GM23338 (cell line): Measurements from ENCODE around the gene COMMD2. TPM values are rescaled to one million over a fixed set of nuclear protein-coding genes. Genes with fewer than 3 reads are reported as not detected.
A peak's percentile ranks its signal among the peaks of the same experiment; 100 is the strongest.

Experiments
- ATAC-seq: fragments of 200-7000 bp; cut with Tn5 transposase; 3 replicates; pipeline ENCODE4 v1.9.1; 2020
- DNase-seq: peaks from one replicate; pipeline ENCODE4 v3.0.0-alpha.2; 2015; ENCODE audit warnings: low spot score
- H2AFZ ChIP-seq: fragments of 200-600 bp; sonication (generic); 2 replicates; pipeline ENCODE4 v1.8.0; 2016; ENCODE audit warnings: antibody characterized with exemption, mild to moderate bottlenecking, moderate library complexity
- H3F3A ChIP-seq: fragments of 200-600 bp; sonication (generic); replicated peaks from 2 replicates; pipeline ENCODE4 v1.8.0; 2017; ENCODE audit warnings: antibody characterized with exemption, mixed run types, low read depth
- H3K27ac ChIP-seq: fragments of 200-600 bp; sonication (generic); 2 replicates; pipeline ENCODE4 v1.6.1; 2016; ENCODE audit warnings: low read depth
- H3K27me3 ChIP-seq: fragments of 200-600 bp; sonication (generic); 2 replicates; pipeline ENCODE4 v1.8.0; 2016; ENCODE audit warnings: mild to moderate bottlenecking, mixed run types, moderate library complexity; ENCODE audit not compliant: insufficient read depth
- H3K36me3 ChIP-seq: fragments of 200-600 bp; sonication (generic); 2 replicates; pipeline ENCODE4 v1.8.0; 2016; ENCODE audit warnings: mild to moderate bottlenecking; ENCODE audit not compliant: insufficient read depth
- H3K4me1 ChIP-seq: fragments of 200-600 bp; sonication (generic); 2 replicates; pipeline ENCODE4 v1.8.0; 2016; ENCODE audit warnings: mild to moderate bottlenecking, moderate library complexity; ENCODE audit not compliant: insufficient read depth
- H3K4me2 ChIP-seq: fragments of 200-600 bp; sonication (generic); 2 replicates; pipeline ENCODE4 v1.7.1; 2017; ENCODE audit warnings: mixed run types
- H3K4me3 ChIP-seq: fragments of 200-600 bp; sonication (generic); 2 replicates; pipeline ENCODE4 v1.6.1; 2016; ENCODE audit warnings: mixed run types
- H3K79me2 ChIP-seq: fragments of 200-600 bp; sonication (generic); replicated peaks from 2 replicates; pipeline ENCODE4 v1.8.0; 2017; ENCODE audit warnings: mild to moderate bottlenecking; ENCODE audit not compliant: insufficient read depth
- H3K9me2 ChIP-seq: fragments of 200-600 bp; sonication (generic); 2 replicates; pipeline ENCODE4 v1.8.0; 2017; ENCODE audit not compliant: insufficient read depth
- H4K20me1 ChIP-seq: fragments of 200-600 bp; sonication (generic); replicated peaks from 2 replicates; pipeline ENCODE4 v1.8.0; 2017; ENCODE audit warnings: mild to moderate bottlenecking; ENCODE audit not compliant: insufficient read depth
- H3K27ac Mint-ChIP-seq: 2 replicates; pipeline ENCODE4 v1.8.0; 2020; ENCODE audit warnings: inconsistent platforms, mild to moderate bottlenecking, moderate library complexity, mixed read lengths
- H3K27me3 Mint-ChIP-seq: 3 replicates; pipeline ENCODE4 v1.8.0; 2022; ENCODE audit warnings: low read depth, mild to moderate bottlenecking, moderate library complexity, mixed read lengths, inconsistent platforms; ENCODE audit not compliant: insufficient read depth, poor library complexity
- H3K36me3 Mint-ChIP-seq: 3 replicates; pipeline ENCODE4 v1.8.0; 2021; ENCODE audit warnings: low read depth, mild to moderate bottlenecking, inconsistent platforms, moderate library complexity, mixed read lengths
- H3K4me1 Mint-ChIP-seq: 3 replicates; pipeline ENCODE4 v1.8.0; 2020; ENCODE audit warnings: mild to moderate bottlenecking, inconsistent platforms, mixed read lengths
- H3K4me3 Mint-ChIP-seq: 3 replicates; pipeline ENCODE4 v1.8.0; 2021; ENCODE audit warnings: moderate library complexity, mild to moderate bottlenecking, inconsistent platforms, mixed read lengths
- H3K9me3 Mint-ChIP-seq: 3 replicates; pipeline ENCODE4 v1.8.0; 2020; ENCODE audit warnings: moderate library complexity, mild to moderate bottlenecking, inconsistent platforms, mixed read lengths
- CREB1 ChIP-seq: fragments of 250-450 bp; sonication (Bioruptor Pico); IDR thresholded peaks from 2 replicates; pipeline ENCODE4 v1.5.0; 2020; ENCODE audit warnings: low read depth, mild to moderate bottlenecking, moderate library complexity
- CTCF ChIP-seq, 2 experiments: fragments of 200-600 bp in 1 of 2; sonication (generic) in 1 of 2; conservative IDR thresholded peaks; 2 replicates each; pipeline versions ENCODE4 v1.5.1 to v1.6.1; 2016 to 2017; ENCODE audit warnings: antibody characterized with exemption in 2 of 2, low read depth in 2 of 2, mild to moderate bottlenecking in 2 of 2, moderate library complexity in 1 of 2
- ETS1 ChIP-seq: IDR thresholded peaks from 2 replicates; pipeline ENCODE4 v1.6.1; 2016; ENCODE audit warnings: antibody characterized with exemption
- EZH2 ChIP-seq: fragments of 200-600 bp; sonication (generic); IDR thresholded peaks from one replicate; pipeline ENCODE4 v1.8.0; 2017; ENCODE audit warnings: antibody characterized with exemption, mild to moderate bottlenecking, low read depth; ENCODE audit not compliant: unreplicated experiment
- EZH2phosphoT487 ChIP-seq: fragments of 200-600 bp; sonication (generic); IDR thresholded peaks from one replicate; pipeline ENCODE4 v1.8.1; 2018; ENCODE audit warnings: antibody characterized with exemption; ENCODE audit not compliant: unreplicated experiment
- JUNB ChIP-seq: IDR thresholded peaks from one replicate; pipeline ENCODE4 v1.6.1; 2016; ENCODE audit warnings: antibody characterized with exemption; ENCODE audit not compliant: unreplicated experiment
- NANOG ChIP-seq: IDR thresholded peaks from 2 replicates; pipeline ENCODE4 v1.6.1; 2016; ENCODE audit warnings: antibody characterized with exemption, borderline replicate concordance
- POLR2AphosphoS5 ChIP-seq: IDR thresholded peaks from 2 replicates; pipeline ENCODE4 v1.6.1; 2016; ENCODE audit warnings: antibody characterized with exemption, low read depth
- REST ChIP-seq: IDR thresholded peaks from one replicate; pipeline ENCODE4 v1.6.1; 2018; ENCODE audit warnings: antibody characterized with exemption; ENCODE audit not compliant: unreplicated experiment
- STAT1 ChIP-seq: IDR thresholded peaks from one replicate; pipeline ENCODE4 v1.6.1; 2016; ENCODE audit warnings: antibody characterized with exemption; ENCODE audit not compliant: unreplicated experiment
- ZNF114 ChIP-seq: fragments of 250-450 bp; sonication (Bioruptor Pico); IDR thresholded peaks from 2 replicates; pipeline ENCODE4 v1.5.0; 2020; ENCODE audit warnings: mild to moderate bottlenecking, moderate library complexity
- ZNF331 ChIP-seq: fragments of 250-450 bp; sonication (Bioruptor Pico); IDR thresholded peaks from 2 replicates; pipeline ENCODE4 v1.5.0; 2020; ENCODE audit warnings: low read depth, mild to moderate bottlenecking, moderate library complexity
- ZNF462 ChIP-seq: fragments of 250-450 bp; sonication (Bioruptor Pico); IDR thresholded peaks from 2 replicates; pipeline ENCODE4 v1.5.0; 2020; ENCODE audit warnings: mild to moderate bottlenecking, moderate library complexity
- polyA plus RNA-seq: library from polyadenylated mRNA; unstranded; fragments of >200 nt; fragmentation: Nextera tagmentation; extraction: Ambion mirVana; gene quantifications from 2 replicates; pipeline ENCODE4 v1.2.1, GENCODE V29; 2016
- total RNA-seq: library from RNA; depleted of rRNA; stranded (reverse); fragments of >200 nt; shearing (Covaris generic); gene quantifications from 2 replicates; pipeline ENCODE4 v1.2.3, GENCODE V29; 2014

The COMMD2 gene
- total and polyA plus RNA-seq, 2 experiments from 2014 or later: 55.5 to 61.1 TPM

- no peak for TF ChIP-seq POLR2AphosphoS5
- no peak for TF ChIP-seq EZH2
Observed at GRCh38 chr3:149753717-149754116, 1.4 kb upstream of the COMMD2 start (continued).

- H3K27me3 Mint-ChIP-seq: no peaks in the 10 kb centered on the region
- peaks cover 11% of the 10 kb centered on the region for H3K79me2 ChIP-seq
- peak overlapping the region; percentile 98 for H3K4me3 Mint-ChIP-seq
- peak overlapping the region; percentile 83 for H2AFZ ChIP-seq
- H3K4me2 ChIP-seq: peak overlapping the region; percentile 81
- no peaks in the 10 kb centered on the region for H3K9me2 ChIP-seq
- H3K36me3 Mint-ChIP-seq: peaks cover 27% of the 10 kb centered on the region
- no peaks in the 10 kb centered on the region for H3F3A ChIP-seq
- TF ChIP-seq POLR2AphosphoS5 (no peak), EZH2 (no peak), NANOG (no peak), ZNF114 (no peak), ZNF462 (no peak), ETS1 (no peak), EZH2phosphoT487 (no peak), CTCF (conservative IDR thresholded peaks at IDR 0.05; ENCODE audit: low read depth in 2 of 2) (no peak), REST (no peak), JUNB (no peak), STAT1 (no peak), ZNF331 (no peak), CREB1 (CRISPR knock-in tag) (no peak)
- H4K20me1 ChIP-seq: no peaks in the 10 kb centered on the region
- no peaks in the 10 kb centered on the region for H3K9me3 Mint-ChIP-seq
- H3K4me1 ChIP-seq: no peaks in the 10 kb centered on the region
- DNase-seq: no peak
- no peak for ATAC-seq
- peak overlapping the region; percentile 85 for H3K4me3 ChIP-seq
- H3K4me1 Mint-ChIP-seq: peaks cover 11% of the 10 kb centered on the region; the same call in 2 of the 3 replicates
- H3K27ac ChIP-seq: no peak overlapping the region
- H3K27me3 ChIP-seq: no peaks in the 10 kb centered on the region
- peaks cover 19% of the 10 kb centered on the region for H3K36me3 ChIP-seq
- H3K27ac Mint-ChIP-seq: no peak overlapping the region
Observed at GRCh38 chr3:149752788-149753136, 473 bp upstream of the COMMD2 start.
